ENCODE measurements around the gene PCIF1.

DNA sequence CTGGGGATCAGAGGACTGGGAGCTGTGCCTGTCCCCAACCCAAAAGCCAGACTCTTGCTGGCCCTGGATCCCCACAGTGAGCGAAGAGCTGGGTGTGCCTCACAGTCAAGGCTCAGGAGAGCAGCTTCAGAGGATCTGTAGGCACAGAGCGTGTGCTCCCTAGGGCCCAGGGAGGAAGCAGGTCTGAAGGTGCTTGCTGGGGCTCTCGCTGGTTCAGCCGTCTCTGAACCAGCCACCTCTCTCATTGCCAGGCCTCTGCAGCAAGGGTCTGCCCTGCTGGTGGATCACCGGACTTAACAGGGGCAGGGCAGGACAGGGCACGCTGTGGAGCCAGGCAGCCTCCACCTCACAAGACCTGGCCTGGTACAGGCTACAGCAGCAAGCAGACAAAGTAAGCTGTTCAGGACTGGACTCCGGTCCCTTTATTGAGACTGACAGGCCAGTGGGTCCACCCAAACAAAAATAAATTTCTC, 13.8 kb downstream of the PCIF1 start:
- TF ChIP-seq, protein P1, sequence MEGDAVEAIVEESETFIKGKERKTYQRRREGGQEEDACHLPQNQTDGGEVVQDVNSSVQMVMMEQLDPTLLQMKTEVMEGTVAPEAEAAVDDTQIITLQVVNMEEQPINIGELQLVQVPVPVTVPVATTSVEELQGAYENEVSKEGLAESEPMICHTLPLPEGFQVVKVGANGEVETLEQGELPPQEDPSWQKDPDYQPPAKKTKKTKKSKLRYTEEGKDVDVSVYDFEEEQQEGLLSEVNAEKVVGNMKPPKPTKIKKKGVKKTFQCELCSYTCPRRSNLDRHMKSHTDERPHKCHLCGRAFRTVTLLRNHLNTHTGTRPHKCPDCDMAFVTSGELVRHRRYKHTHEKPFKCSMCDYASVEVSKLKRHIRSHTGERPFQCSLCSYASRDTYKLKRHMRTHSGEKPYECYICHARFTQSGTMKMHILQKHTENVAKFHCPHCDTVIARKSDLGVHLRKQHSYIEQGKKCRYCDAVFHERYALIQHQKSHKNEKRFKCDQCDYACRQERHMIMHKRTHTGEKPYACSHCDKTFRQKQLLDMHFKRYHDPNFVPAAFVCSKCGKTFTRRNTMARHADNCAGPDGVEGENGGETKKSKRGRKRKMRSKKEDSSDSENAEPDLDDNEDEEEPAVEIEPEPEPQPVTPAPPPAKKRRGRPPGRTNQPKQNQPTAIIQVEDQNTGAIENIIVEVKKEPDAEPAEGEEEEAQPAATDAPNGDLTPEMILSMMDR (IDR thresholded peaks at IDR 0.05) = no peak
- no peak for TF ChIP-seq EZH2 (IDR thresholded peaks at IDR 0.05)
